Astrocyte (in vitro differentiated cells and primary cell): ENCODE data around the gene CRLF2.

Experiments
- CTCF ChIP-seq: IDR thresholded peaks from 2 replicates; pipeline ENCODE4 v1.5.1; 2011; ENCODE audit warnings: low read depth, mild to moderate bottlenecking, inconsistent platforms, low read length, moderate library complexity; ENCODE audit not compliant: insufficient read depth
- EZH2 ChIP-seq: IDR thresholded peaks from 2 replicates; pipeline ENCODE4 v1.6.1; 2012; ENCODE audit warnings: mild to moderate bottlenecking, low read length, inconsistent platforms; ENCODE audit not compliant: insufficient read depth

- no peak for TF ChIP-seq CTCF
- TF ChIP-seq EZH2: no peak
Observed at GRCh38 chrX:1169189-1169588, 43.3 kb downstream of the CRLF2 start.
